GM23338 (cell line): Measurements from ENCODE around the gene RAD50. TPM values are rescaled to one million over a fixed set of nuclear protein-coding genes. Genes with fewer than 3 reads are reported as not detected.

ENCODE experiments used
- ATAC-seq: fragments of 200-7000 bp; cut with Tn5 transposase; 3 replicates; pipeline ENCODE4 v1.9.1; 2020
- DNase-seq: peaks from one replicate; pipeline ENCODE4 v3.0.0-alpha.2; 2015; ENCODE audit warnings: low spot score
- H2AFZ ChIP-seq: fragments of 200-600 bp; sonication (generic); 2 replicates; pipeline ENCODE4 v1.8.0; 2016; ENCODE audit warnings: antibody characterized with exemption, mild to moderate bottlenecking, moderate library complexity
- H3F3A ChIP-seq: fragments of 200-600 bp; sonication (generic); replicated peaks from 2 replicates; pipeline ENCODE4 v1.8.0; 2017; ENCODE audit warnings: antibody characterized with exemption, mixed run types, low read depth
- H3K27ac ChIP-seq: fragments of 200-600 bp; sonication (generic); 2 replicates; pipeline ENCODE4 v1.6.1; 2016; ENCODE audit warnings: low read depth
- H3K27me3 ChIP-seq: fragments of 200-600 bp; sonication (generic); 2 replicates; pipeline ENCODE4 v1.8.0; 2016; ENCODE audit warnings: mild to moderate bottlenecking, mixed run types, moderate library complexity; ENCODE audit not compliant: insufficient read depth
- H3K36me3 ChIP-seq: fragments of 200-600 bp; sonication (generic); 2 replicates; pipeline ENCODE4 v1.8.0; 2016; ENCODE audit warnings: mild to moderate bottlenecking; ENCODE audit not compliant: insufficient read depth
- H3K4me1 ChIP-seq: fragments of 200-600 bp; sonication (generic); 2 replicates; pipeline ENCODE4 v1.8.0; 2016; ENCODE audit warnings: mild to moderate bottlenecking, moderate library complexity; ENCODE audit not compliant: insufficient read depth
- H3K4me2 ChIP-seq: fragments of 200-600 bp; sonication (generic); 2 replicates; pipeline ENCODE4 v1.7.1; 2017; ENCODE audit warnings: mixed run types
- H3K4me3 ChIP-seq: fragments of 200-600 bp; sonication (generic); 2 replicates; pipeline ENCODE4 v1.6.1; 2016; ENCODE audit warnings: mixed run types
- H3K79me2 ChIP-seq: fragments of 200-600 bp; sonication (generic); replicated peaks from 2 replicates; pipeline ENCODE4 v1.8.0; 2017; ENCODE audit warnings: mild to moderate bottlenecking; ENCODE audit not compliant: insufficient read depth
- H3K9me2 ChIP-seq: fragments of 200-600 bp; sonication (generic); 2 replicates; pipeline ENCODE4 v1.8.0; 2017; ENCODE audit not compliant: insufficient read depth
- H4K20me1 ChIP-seq: fragments of 200-600 bp; sonication (generic); replicated peaks from 2 replicates; pipeline ENCODE4 v1.8.0; 2017; ENCODE audit warnings: mild to moderate bottlenecking; ENCODE audit not compliant: insufficient read depth
- H3K27ac Mint-ChIP-seq: 2 replicates; pipeline ENCODE4 v1.8.0; 2020; ENCODE audit warnings: inconsistent platforms, mild to moderate bottlenecking, moderate library complexity, mixed read lengths
- H3K27me3 Mint-ChIP-seq: 3 replicates; pipeline ENCODE4 v1.8.0; 2022; ENCODE audit warnings: low read depth, mild to moderate bottlenecking, moderate library complexity, mixed read lengths, inconsistent platforms; ENCODE audit not compliant: insufficient read depth, poor library complexity
- H3K36me3 Mint-ChIP-seq: 3 replicates; pipeline ENCODE4 v1.8.0; 2021; ENCODE audit warnings: low read depth, mild to moderate bottlenecking, inconsistent platforms, moderate library complexity, mixed read lengths
- H3K4me1 Mint-ChIP-seq: 3 replicates; pipeline ENCODE4 v1.8.0; 2020; ENCODE audit warnings: mild to moderate bottlenecking, inconsistent platforms, mixed read lengths
- H3K4me3 Mint-ChIP-seq: 3 replicates; pipeline ENCODE4 v1.8.0; 2021; ENCODE audit warnings: moderate library complexity, mild to moderate bottlenecking, inconsistent platforms, mixed read lengths
- H3K9me3 Mint-ChIP-seq: 3 replicates; pipeline ENCODE4 v1.8.0; 2020; ENCODE audit warnings: moderate library complexity, mild to moderate bottlenecking, inconsistent platforms, mixed read lengths
- CTCF ChIP-seq, 2 experiments: fragments of 200-600 bp in 1 of 2; sonication (generic) in 1 of 2; conservative IDR thresholded peaks; 2 replicates each; pipeline versions ENCODE4 v1.5.1 to v1.6.1; 2016 to 2017; ENCODE audit warnings: antibody characterized with exemption in 2 of 2, low read depth in 2 of 2, mild to moderate bottlenecking in 2 of 2, moderate library complexity in 1 of 2
- ETS1 ChIP-seq: IDR thresholded peaks from 2 replicates; pipeline ENCODE4 v1.6.1; 2016; ENCODE audit warnings: antibody characterized with exemption
- EZH2 ChIP-seq: fragments of 200-600 bp; sonication (generic); IDR thresholded peaks from one replicate; pipeline ENCODE4 v1.8.0; 2017; ENCODE audit warnings: antibody characterized with exemption, mild to moderate bottlenecking, low read depth; ENCODE audit not compliant: unreplicated experiment
- EZH2phosphoT487 ChIP-seq: fragments of 200-600 bp; sonication (generic); IDR thresholded peaks from one replicate; pipeline ENCODE4 v1.8.1; 2018; ENCODE audit warnings: antibody characterized with exemption; ENCODE audit not compliant: unreplicated experiment
- POLR2AphosphoS5 ChIP-seq: IDR thresholded peaks from 2 replicates; pipeline ENCODE4 v1.6.1; 2016; ENCODE audit warnings: antibody characterized with exemption, low read depth
- REST ChIP-seq: IDR thresholded peaks from one replicate; pipeline ENCODE4 v1.6.1; 2018; ENCODE audit warnings: antibody characterized with exemption; ENCODE audit not compliant: unreplicated experiment
- STAT1 ChIP-seq: IDR thresholded peaks from one replicate; pipeline ENCODE4 v1.6.1; 2016; ENCODE audit warnings: antibody characterized with exemption; ENCODE audit not compliant: unreplicated experiment
- ZNF114 ChIP-seq: fragments of 250-450 bp; sonication (Bioruptor Pico); IDR thresholded peaks from 2 replicates; pipeline ENCODE4 v1.5.0; 2020; ENCODE audit warnings: mild to moderate bottlenecking, moderate library complexity
- ZNF331 ChIP-seq: fragments of 250-450 bp; sonication (Bioruptor Pico); IDR thresholded peaks from 2 replicates; pipeline ENCODE4 v1.5.0; 2020; ENCODE audit warnings: low read depth, mild to moderate bottlenecking, moderate library complexity
- ZNF462 ChIP-seq: fragments of 250-450 bp; sonication (Bioruptor Pico); IDR thresholded peaks from 2 replicates; pipeline ENCODE4 v1.5.0; 2020; ENCODE audit warnings: mild to moderate bottlenecking, moderate library complexity
- polyA plus RNA-seq: library from polyadenylated mRNA; unstranded; fragments of >200 nt; fragmentation: Nextera tagmentation; extraction: Ambion mirVana; gene quantifications from 2 replicates; pipeline ENCODE4 v1.2.1, GENCODE V29; 2016
- total RNA-seq: library from RNA; depleted of rRNA; stranded (reverse); fragments of >200 nt; shearing (Covaris generic); gene quantifications from 2 replicates; pipeline ENCODE4 v1.2.3, GENCODE V29; 2014

The RAD50 gene
- total and polyA plus RNA-seq, 2 experiments from 2014 or later = 27.0 to 52.2 TPM

- TF ChIP-seq CTCF (conservative IDR thresholded peaks at IDR 0.05; ENCODE audit: low read depth in 2 of 2) = no peak
- TF ChIP-seq EZH2phosphoT487 = no peak
- no peak for TF ChIP-seq STAT1
- no peak for TF ChIP-seq ETS1
- TF ChIP-seq EZH2 = no peak
- no peak for TF ChIP-seq ZNF331 (CRISPR knock-in tag)
Measured at GRCh38 chr5:132647473-132647872, 90.7 kb downstream of the RAD50 start (continued).

GRCh38 chr5:132648355-132648754 is 91.6 kb downstream of the RAD50 start:
- no peak for TF ChIP-seq EZH2phosphoT487
- no peak for TF ChIP-seq REST
- TF ChIP-seq CTCF (conservative IDR thresholded peaks at IDR 0.05; ENCODE audit: low read depth in 2 of 2) = no peak
- no peak for TF ChIP-seq ZNF331 (CRISPR knock-in tag)
- no peak for TF ChIP-seq ZNF462 (CRISPR knock-in tag)
- TF ChIP-seq ZNF114 (CRISPR knock-in tag) = no peak
- no peak for TF ChIP-seq POLR2AphosphoS5
- TF ChIP-seq EZH2 = no peak

More at GRCh38 chr5:132648355-132648754, 91.6 kb downstream of the RAD50 start:
- no peaks in the 10 kb centered on the region for H4K20me1 ChIP-seq
- H3F3A ChIP-seq = no peaks in the 10 kb centered on the region
- H3K4me3 Mint-ChIP-seq = no peak overlapping the region
- no peak overlapping the region for H3K4me3 ChIP-seq
- no peaks in the 10 kb centered on the region for H3K27me3 ChIP-seq
- peaks cover 11% of the 10 kb centered on the region; the same call in 2 of the 3 replicates for H3K9me3 Mint-ChIP-seq
- peaks cover 18% of the 10 kb centered on the region for H3K4me1 ChIP-seq
- H3K9me2 ChIP-seq = no peaks in the 10 kb centered on the region
- H3K36me3 ChIP-seq = 0 out of 2 replicates have a peak, but pooled peaks cover 4% of the 10 kb centered on the region
- DNase-seq (no peak), ATAC-seq (no peak)
- no peak overlapping the region for H3K4me2 ChIP-seq
- H3K27me3 Mint-ChIP-seq = peaks cover 2% of the 10 kb centered on the region
- peaks cover 16% of the 10 kb centered on the region; the same call in 2 of the 3 replicates for H3K36me3 Mint-ChIP-seq
- no peak overlapping the region for H3K27ac ChIP-seq
- no peak overlapping the region for H3K27ac Mint-ChIP-seq
- no peaks in the 10 kb centered on the region for H3K79me2 ChIP-seq
- H2AFZ ChIP-seq = no peak overlapping the region
- H3K4me1 Mint-ChIP-seq = peaks cover 17% of the 10 kb centered on the region
